Neural cell (in vitro differentiated cells): ENCODE results near the gene FGD5. TPM values are rescaled to one million over a fixed set of nuclear protein-coding genes. Genes with fewer than 3 reads are reported as not detected.

ENCODE experiments used
- H2AFZ ChIP-seq: fragments of 200-600, 300-800 bp; sonication (generic), shearing (Covaris generic); 2 replicates; pipeline ENCODE4 v1.6.0; 2014; ENCODE audit warnings: low read depth, mild to moderate bottlenecking, antibody characterized with exemption, low read length, moderate library complexity
- H3F3A ChIP-seq: fragments of 200-600 bp; shearing (Covaris generic); 2 replicates; pipeline ENCODE4 v1.6.1; 2016; ENCODE audit warnings: mild to moderate bottlenecking, moderate library complexity, mixed read lengths, antibody characterized with exemption, low read length; ENCODE audit not compliant: insufficient read depth, poor library complexity, severe bottlenecking
- H3K27ac ChIP-seq: fragments of 200-600, 300-800 bp; sonication (generic), shearing (Covaris generic); 2 replicates; pipeline ENCODE4 v1.5.1; 2014; ENCODE audit warnings: mild to moderate bottlenecking, low read length, moderate library complexity
- H3K27me3 ChIP-seq: fragments of 300-800, 200-600 bp; sonication (generic), shearing (Covaris generic); 2 replicates; pipeline ENCODE4 v1.6.0; 2014; ENCODE audit warnings: mild to moderate bottlenecking, low read depth, low read length, moderate library complexity; ENCODE audit not compliant: insufficient read depth
- H3K36me3 ChIP-seq: fragments of 300-800, 200-600 bp; sonication (generic), shearing (Covaris generic); 2 replicates; pipeline ENCODE4 v1.5.1; 2014; ENCODE audit warnings: mild to moderate bottlenecking, antibody characterized with exemption, low read length, moderate library complexity; ENCODE audit not compliant: insufficient read depth
- H3K4me2 ChIP-seq: fragments of 300-800, 200-600 bp; sonication (generic), shearing (Covaris generic); 2 replicates; pipeline ENCODE4 v1.6.0; 2014; ENCODE audit warnings: mild to moderate bottlenecking, low read length
- H3K4me3 ChIP-seq: fragments of 300-800, 200-600 bp; sonication (generic), shearing (Covaris generic); 2 replicates; pipeline ENCODE4 v1.5.1; 2014; ENCODE audit warnings: mild to moderate bottlenecking, low read length, moderate library complexity
- H3K79me2 ChIP-seq: fragments of 200-600 bp; shearing (Covaris generic); replicated peaks from 2 replicates; pipeline ENCODE4 v1.6.0; 2014; ENCODE audit warnings: mild to moderate bottlenecking, low read length, moderate library complexity; ENCODE audit not compliant: insufficient read depth
- H3K9ac ChIP-seq: fragments of 300-800, 200-600 bp; sonication (generic), shearing (Covaris generic); 2 replicates; pipeline ENCODE4 v1.6.1; 2016; ENCODE audit warnings: mild to moderate bottlenecking, low read length, mixed read lengths
- H3K9me2 ChIP-seq: fragments of 200-600 bp; shearing (Covaris generic); 2 replicates; pipeline ENCODE4 v1.6.1; 2016; ENCODE audit warnings: mild to moderate bottlenecking, low read length, mixed read lengths; ENCODE audit not compliant: insufficient read depth
- H3K9me3 ChIP-seq: fragments of 200-600, 300-800 bp; sonication (generic), shearing (Covaris generic); 2 replicates; pipeline ENCODE4 v1.6.1; 2016; ENCODE audit warnings: mild to moderate bottlenecking, mixed run types, low read length, moderate library complexity, mixed read lengths
- H4K20me1 ChIP-seq: fragments of 200-600 bp; shearing (Covaris generic); 2 replicates; pipeline ENCODE4 v1.6.1; 2016; ENCODE audit warnings: mild to moderate bottlenecking, mixed run types; ENCODE audit not compliant: insufficient read depth
- CTCF ChIP-seq: fragments of 450-650 bp; IDR thresholded peaks from 2 replicates; pipeline ENCODE4 v1.5.1; 2014; ENCODE audit warnings: antibody characterized with exemption, mild to moderate bottlenecking, moderate library complexity; ENCODE audit not compliant: poor library complexity, severe bottlenecking
- EP300 ChIP-seq: fragments of 450-650 bp; conservative IDR thresholded peaks from 2 replicates; pipeline ENCODE4 v1.6.1; 2014; ENCODE audit warnings: antibody characterized with exemption, mild to moderate bottlenecking, moderate library complexity; ENCODE audit not compliant: poor library complexity, severe bottlenecking
- EZH2 ChIP-seq: fragments of 200-600, 300-800 bp; shearing (Covaris generic), sonication (generic); IDR thresholded peaks from 2 replicates; pipeline ENCODE4 v1.6.1; 2014; ENCODE audit warnings: antibody characterized with exemption, low read length, borderline replicate concordance, mild to moderate bottlenecking; ENCODE audit not compliant: insufficient read depth, poor library complexity, severe bottlenecking
- MXI1 ChIP-seq: fragments of 450-650 bp; conservative IDR thresholded peaks from 2 replicates; pipeline ENCODE4 v1.6.1; 2014; ENCODE audit warnings: antibody characterized with exemption, mild to moderate bottlenecking; ENCODE audit not compliant: poor library complexity, severe bottlenecking
- POLR2AphosphoS5 ChIP-seq: IDR thresholded peaks from 2 replicates; pipeline ENCODE4 v1.6.1; 2012
- RAD21 ChIP-seq: fragments of 450-650 bp; conservative IDR thresholded peaks from 2 replicates; pipeline ENCODE4 v1.6.1; 2014; ENCODE audit warnings: antibody characterized with exemption, mild to moderate bottlenecking, moderate library complexity
- REST ChIP-seq: IDR thresholded peaks from 2 replicates; pipeline ENCODE4 v1.6.1; 2012; ENCODE audit warnings: borderline replicate concordance
- SMC3 ChIP-seq: fragments of 450-650 bp; conservative IDR thresholded peaks from 2 replicates; pipeline ENCODE4 v1.6.1; 2014; ENCODE audit warnings: antibody characterized with exemption, mild to moderate bottlenecking, moderate library complexity; ENCODE audit not compliant: poor library complexity
- TAF1 ChIP-seq: IDR thresholded peaks from 2 replicates; pipeline ENCODE4 v1.6.1; 2012; ENCODE audit warnings: low read depth
- polyA plus RNA-seq: library from polyadenylated mRNA; depleted of rRNA; stranded (reverse); fragments of >200 nt; gene quantifications from 2 replicates; pipeline ENCODE4 v1.2.3, GENCODE V29; 2014

The FGD5 gene
- polyA plus RNA-seq, 1 donor from 2014 or later: not detected

GRCh38 chr3:14848906-14849305, 30.1 kb downstream of the FGD5 start:
- no peaks in the 10 kb centered on the region for H3K79me2 ChIP-seq
- no peak overlapping the region for H2AFZ ChIP-seq
- no peak overlapping the region for H3K27ac ChIP-seq
- TF ChIP-seq SMC3 (no peak), EZH2 (no peak)
- no peaks in the 10 kb centered on the region for H3K9me2 ChIP-seq
- H3K4me3 ChIP-seq: no peak overlapping the region
- no peaks in the 10 kb centered on the region for H3K9me3 ChIP-seq
- no peaks in the 10 kb centered on the region for H3K36me3 ChIP-seq
- no peaks in the 10 kb centered on the region for H3F3A ChIP-seq
- H3K27me3 ChIP-seq: no peaks in the 10 kb centered on the region
- no peak overlapping the region for H3K4me2 ChIP-seq
- no peak overlapping the region for H3K9ac ChIP-seq
- no peaks in the 10 kb centered on the region for H4K20me1 ChIP-seq

- no peaks in the 10 kb centered on the region for H3K9me3 ChIP-seq
- no peaks in the 10 kb centered on the region for H3K27me3 ChIP-seq
- TF ChIP-seq EP300 (no peak), REST (no peak), CTCF (no peak), SMC3 (no peak), RAD21 (no peak), MXI1 (no peak), POLR2AphosphoS5 (no peak), TAF1 (no peak)
These were observed 31.0 kb downstream of the FGD5 start for GRCh38 chr3:14849638-14850230.

More at GRCh38 chr3:14849638-14850230, 31.0 kb downstream of the FGD5 start:
- H4K20me1 ChIP-seq: no peaks in the 10 kb centered on the region
- no peak overlapping the region for H3K4me2 ChIP-seq
- no peaks in the 10 kb centered on the region for H3F3A ChIP-seq
- H3K79me2 ChIP-seq: no peaks in the 10 kb centered on the region
- H2AFZ ChIP-seq: no peak overlapping the region
- H3K9me2 ChIP-seq: no peaks in the 10 kb centered on the region
- H3K36me3 ChIP-seq: no peaks in the 10 kb centered on the region
- no peak overlapping the region for H3K27ac ChIP-seq
- no peak overlapping the region for H3K9ac ChIP-seq
- no peak overlapping the region for H3K4me3 ChIP-seq
